ENCODE data around the gene TBX4. TPM values are rescaled to one million over a fixed set of nuclear protein-coding genes. Genes with fewer than 3 reads are reported as not detected.

The TBX4 gene
- total RNA-seq, 1 donor from 2014 or later, result not detected

DNA sequence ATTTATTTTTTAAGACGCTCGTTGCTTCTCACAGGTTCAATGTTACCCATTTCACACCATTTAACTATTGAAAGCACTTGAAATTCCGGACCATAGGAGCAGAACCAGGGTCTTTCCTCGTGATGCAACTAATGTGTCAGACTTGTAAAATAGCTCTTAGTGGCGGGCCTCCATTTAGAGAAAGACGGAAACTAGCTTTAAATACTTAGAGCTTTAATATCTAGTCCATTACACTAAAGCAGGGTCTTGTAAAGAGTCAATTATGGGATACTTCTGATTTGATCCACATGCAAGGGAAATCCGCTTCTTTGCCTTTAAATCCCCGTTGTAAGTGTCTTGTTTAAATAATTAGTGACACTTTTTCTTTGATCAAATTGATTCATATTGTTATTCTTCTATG, 82.2 kb downstream of the TBX4 start:
- no peaks in the 10 kb centered on the region for H3K9me3 Mint-ChIP-seq
- no peak overlapping the region for H3K4me2 ChIP-seq
- H2AFZ ChIP-seq (replicated peaks), result no peak overlapping the region
- H3K9ac ChIP-seq, result no peak overlapping the region
- TF ChIP-seq EZH2 (IDR thresholded peaks at IDR 0.05) (no peak), EZH2phosphoT487 (IDR thresholded peaks at IDR 0.05) (no peak)
- TF ChIP-seq, protein P1, sequence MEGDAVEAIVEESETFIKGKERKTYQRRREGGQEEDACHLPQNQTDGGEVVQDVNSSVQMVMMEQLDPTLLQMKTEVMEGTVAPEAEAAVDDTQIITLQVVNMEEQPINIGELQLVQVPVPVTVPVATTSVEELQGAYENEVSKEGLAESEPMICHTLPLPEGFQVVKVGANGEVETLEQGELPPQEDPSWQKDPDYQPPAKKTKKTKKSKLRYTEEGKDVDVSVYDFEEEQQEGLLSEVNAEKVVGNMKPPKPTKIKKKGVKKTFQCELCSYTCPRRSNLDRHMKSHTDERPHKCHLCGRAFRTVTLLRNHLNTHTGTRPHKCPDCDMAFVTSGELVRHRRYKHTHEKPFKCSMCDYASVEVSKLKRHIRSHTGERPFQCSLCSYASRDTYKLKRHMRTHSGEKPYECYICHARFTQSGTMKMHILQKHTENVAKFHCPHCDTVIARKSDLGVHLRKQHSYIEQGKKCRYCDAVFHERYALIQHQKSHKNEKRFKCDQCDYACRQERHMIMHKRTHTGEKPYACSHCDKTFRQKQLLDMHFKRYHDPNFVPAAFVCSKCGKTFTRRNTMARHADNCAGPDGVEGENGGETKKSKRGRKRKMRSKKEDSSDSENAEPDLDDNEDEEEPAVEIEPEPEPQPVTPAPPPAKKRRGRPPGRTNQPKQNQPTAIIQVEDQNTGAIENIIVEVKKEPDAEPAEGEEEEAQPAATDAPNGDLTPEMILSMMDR (IDR thresholded peaks at IDR 0.05), result no peak
- peaks cover 4% of the 10 kb centered on the region for H3K4me1 ChIP-seq
- H3K36me3 Mint-ChIP-seq, result no peaks in the 10 kb centered on the region
- no peaks in the 10 kb centered on the region for H3K36me3 ChIP-seq
- H3K27ac Mint-ChIP-seq, result no peak overlapping the region
- DNase-seq (ENCODE audit: low spot score), result no peak
- no peaks in the 10 kb centered on the region for H3K79me2 ChIP-seq (ENCODE audit: low read depth)
- no peaks in the 10 kb centered on the region for H3K27me3 ChIP-seq
- H3K27me3 Mint-ChIP-seq (ENCODE audit: insufficient read depth, low read depth), result peaks cover 2% of the 10 kb centered on the region
- H3K4me3 Mint-ChIP-seq, result no peak overlapping the region
- no peak overlapping the region for H3K27ac ChIP-seq
- H3F3A ChIP-seq (ENCODE audit: low read depth), result no peaks in the 10 kb centered on the region
- H3K9me3 ChIP-seq (ENCODE audit: low read depth), result no peaks in the 10 kb centered on the region
- no peaks in the 10 kb centered on the region for H4K20me1 ChIP-seq (ENCODE audit: low read depth)
- no peak overlapping the region for H3K4me3 ChIP-seq
- H3K4me1 Mint-ChIP-seq, result no peaks in the 10 kb centered on the region

Other genes with a start within 250 kb of the TBX4 start
- not detected in 2 replicates for gene TBX2, start 52.6 kb upstream of the TBX4 start, total RNA-seq (ENCODE audit: low replicate concordance)
- not detected in 2 replicates for gene NACA2, start 138.8 kb downstream of the TBX4 start, total RNA-seq (ENCODE audit: low replicate concordance)